GM12878 (cell line): ENCODE measurements around the gene FAM221B. TPM values are rescaled to one million over a fixed set of nuclear protein-coding genes. Genes with fewer than 3 reads are reported as not detected.
A peak's percentile ranks its signal among the peaks of the same experiment; 100 is the strongest.

Experiments
- ATAC-seq: fragments of 200-7000 bp; cut with Tn5 transposase; 3 replicates; pipeline ENCODE4 v1.9.1; 2020; ENCODE audit warnings: mild to moderate bottlenecking, moderate library complexity
- BruUV-seq: library from RNA; stranded (reverse); fragments of 400-500 nt; replicated peaks from 2 replicates; lab custom pipeline; 2021; lab: Mats Ljungman, UMichigan
- CTCF ChIA-PET: fragments of 300-600 bp; sonication (Branson Sonifier 250); formaldehyde crosslinking; extraction: SDS; loops from one replicate; lab custom pipeline; 2021; ENCODE audit warnings: inconsistent platforms; lab: Yijun Ruan, JAX
- POLR2A ChIA-PET: fragments of 350-600 bp; formaldehyde crosslinking; extraction: SDS; loops from one replicate; lab custom pipeline; 2021; ENCODE audit warnings: inconsistent platforms; lab: Charles Lee
- RAD21 ChIA-PET: fragments of 300-600 bp; sonication (Branson Sonifier 250); formaldehyde crosslinking; loops from one replicate; lab custom pipeline; 2023; ENCODE audit warnings: antibody characterized with exemption; ENCODE audit not compliant: unreplicated experiment; lab: Charles Lee
- SMC1A ChIA-PET: fragments of 300-600 bp; sonication (Branson Sonifier 250); formaldehyde crosslinking; loops from one replicate; lab custom pipeline; 2023; ENCODE audit not compliant: unreplicated experiment, uncharacterized antibody; lab: Charles Lee
- DNase-seq: peaks from one replicate; pipeline ENCODE4 v3.0.0-alpha.2; 2011; ENCODE audit warnings: low read depth, low spot score
- FAIRE-seq: peaks from 3 replicates; lab custom pipeline; 2011; peaks lifted over from hg19 to GRCh38; lab: Jason Lieb, UNC
- H2AFZ ChIP-seq: 2 replicates; pipeline ENCODE4 v1.6.0; 2011; ENCODE audit warnings: low read depth, low read length, control low read depth; ENCODE audit not compliant: control insufficient read depth
- H3K27ac ChIP-seq: 2 replicates; pipeline ENCODE4 v1.5.1; 2011; ENCODE audit warnings: control low read depth; ENCODE audit not compliant: control insufficient read depth, insufficient read depth
- H3K27me3 ChIP-seq, 2 experiments: replicated peaks in 1 of 2; 2 replicates each; pipeline versions ENCODE4 v1.6.0 to v1.6.1; 2011; ENCODE audit warnings: low read length in 1 of 2; ENCODE audit not compliant: control insufficient read depth in 2 of 2, insufficient read depth in 2 of 2
- H3K36me3 ChIP-seq, 2 experiments: 2 replicates each; pipeline ENCODE4 v1.5.1; 2011; ENCODE audit warnings: low read length in 1 of 2; ENCODE audit not compliant: control insufficient read depth in 2 of 2, insufficient read depth in 2 of 2
- H3K4me1 ChIP-seq: 2 replicates; pipeline ENCODE4 v1.6.1; 2011; ENCODE audit warnings: mild to moderate bottlenecking, low read length, moderate library complexity, mixed read lengths; ENCODE audit not compliant: control insufficient read depth, insufficient read depth
- H3K4me2 ChIP-seq: 2 replicates; pipeline ENCODE4 v1.6.0; 2011; ENCODE audit warnings: control low read depth; ENCODE audit not compliant: control insufficient read depth, insufficient read depth
- H3K4me3 ChIP-seq: fragments of 200-600 bp; sonication (generic); 2 replicates; pipeline ENCODE4 v1.5.1; 2016
- H3K79me2 ChIP-seq: 2 replicates; pipeline ENCODE4 v1.6.0; 2011; ENCODE audit warnings: low read length; ENCODE audit not compliant: control insufficient read depth, insufficient read depth
- H3K9ac ChIP-seq: 2 replicates; pipeline ENCODE4 v1.8.0; 2011; ENCODE audit warnings: low read length, control low read depth, mixed read lengths; ENCODE audit not compliant: control insufficient read depth, insufficient read depth
- H3K9me3 ChIP-seq: replicated peaks from 3 replicates; pipeline ENCODE4 v1.5.1; 2011; ENCODE audit warnings: mild to moderate bottlenecking, low read length; ENCODE audit not compliant: control insufficient read depth, insufficient read depth
- H4K20me1 ChIP-seq: 2 replicates; pipeline ENCODE4 v1.6.0; 2011; ENCODE audit not compliant: control insufficient read depth, insufficient read depth
- PAX5 ChIP-seq: IDR thresholded peaks from 2 replicates; pipeline ENCODE4 v1.6.1; 2011; ENCODE audit warnings: low read depth, low read length, borderline replicate concordance
- WGBS: methylation state at CpG from one replicate; pipeline ENCODE4 v1.1.6; 2016; ENCODE audit warnings: low lambda C conversion rate; ENCODE audit not compliant: insufficient replicate concordance, insufficient coverage; ENCODE audit errors: missing lambda C conversion rate; 5-methylcytosine and 5-hydroxymethylcytosine counted together
- in situ Hi-C: fragments of 300-500 bp; cut with MboI; formaldehyde crosslinking; loops from 9 replicates; pipeline ENCODE4 v1.14.3; 2018; ENCODE audit warnings: mixed read lengths
- intact Hi-C: fragments of 100-400 bp; cut with micrococcal nuclease; formaldehyde crosslinking; loops from one replicate; pipeline ENCODE4 v1.14.2; 2022; ENCODE audit not compliant: unreplicated experiment
- polyA plus RNA-seq, 11 experiments: library from polyadenylated mRNA; depleted of rRNA in 4 of 11; unstranded in 6 of 11; stranded (reverse) in 5 of 11; fragments of >200 nt; fragmentation: Nextera tagmentation in 4 of 11; fragmentation: Illumina TruSeq in 1 of 11; extraction: Ambion mirVana in 4 of 11; extraction: Trizol in 1 of 11; gene quantifications; 1 replicate in 1 of 11; 2 replicates in 10 of 11; pipeline versions ENCODE4 v1.2.1 to v1.2.3, GENCODE V29; 2011 to 2016; ENCODE audit warnings: inconsistent platforms in 2 of 11, missing spikeins in 2 of 11, low read depth in 1 of 11
- total RNA-seq, 4 experiments: library from RNA; depleted of rRNA in 3 of 4; stranded (reverse); fragments of >200 nt in 3 of 4; fragmentation: Illumina TruSeq in 1 of 4; extraction: Trizol in 1 of 4; gene quantifications; 2 replicates each; pipeline versions ENCODE4 v1.2.1 to v1.2.3, GENCODE V29; 2013 to 2021
- TF ChIP-seq, protein P1 (sequence below), 3 experiments: IDR thresholded peaks in 2 of 3; conservative IDR thresholded peaks in 1 of 3; 2 replicates each; pipeline ENCODE4 v1.5.1; 2011; ENCODE audit warnings: low read depth in 3 of 3, low read length in 3 of 3, mild to moderate bottlenecking in 3 of 3, control low read depth in 2 of 3, moderate library complexity in 2 of 3, inconsistent platforms in 1 of 3, mixed read lengths in 1 of 3; ENCODE audit not compliant: control insufficient read depth in 2 of 3, insufficient read depth in 1 of 3; ENCODE audit errors: extremely low read depth in 1 of 3

FAM221B gene
- total and polyA plus RNA-seq, 10 of the 15 experiments (the other 5 are each of a cell fraction or from before 2014, with no cell fraction given), result 0.02 to 0.12 (median 0.04) TPM; not detected in 5

DNA sequence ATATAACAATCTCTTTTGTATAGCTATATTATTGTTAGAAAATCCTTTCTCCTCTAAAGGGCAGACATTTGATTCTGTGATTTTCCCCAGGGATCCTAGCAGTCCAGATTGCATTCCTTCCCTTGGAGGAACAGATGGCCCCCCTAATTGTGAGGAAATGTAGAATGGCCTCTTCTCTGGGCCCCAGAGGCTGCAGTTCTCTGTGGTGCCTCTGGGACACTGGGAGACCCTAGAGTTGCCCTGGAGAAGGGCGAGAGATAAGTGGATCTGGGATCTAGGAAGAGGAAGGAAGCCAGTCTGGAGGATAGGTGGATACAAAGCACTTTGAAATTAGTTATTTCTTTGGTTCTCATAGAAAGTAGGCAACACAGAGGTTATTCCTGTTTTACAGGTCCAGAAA lies 11.8 kb downstream of the FAM221B start:
- Histone ChIP-seq H2AFZ (no peak overlapping the region), H3K4me2 (no peak overlapping the region), H3K4me1 (peaks cover 22% of the 10 kb centered on the region), H3K79me2 (peaks cover 3% of the 10 kb centered on the region), H3K36me3 (no peaks in the 10 kb centered on the region), H3K27ac (no peak overlapping the region), H3K9ac (no peak overlapping the region), H3K27me3 (no peaks in the 10 kb centered on the region; a peak in 1 of 4 replicates), H3K4me3 (no peak overlapping the region), H4K20me1 (no peaks in the 10 kb centered on the region), H3K9me3 (no peaks in the 10 kb centered on the region)
- ChIA-PET RAD21 (interaction anchor here (1.5 kb wide), 1 partner anchor 66 kb away, joined by 3 read pairs; no protein-coding TSS in a partner anchor), CTCF (interaction anchor here (1.2 kb wide), 1 partner anchor 19 kb away, joined by 4 read pairs; no protein-coding TSS in a partner anchor), SMC1A (interaction anchor here (1.0 kb wide), 1 partner anchor 66 kb away, joined by 3 read pairs; no protein-coding TSS in a partner anchor), POLR2A (no interaction called here)
- in situ Hi-C loops (loop anchor here (10.0 kb wide), 1 partner anchor 712 kb away; the partner anchor contains the start of gene STOML2), intact Hi-C loops (loop anchor here (10.0 kb wide), 2 partner anchors 212 to 702 kb away; partner anchors contain the start of genes ATOSB and TESK1)
- TF ChIP-seq, protein P1, sequence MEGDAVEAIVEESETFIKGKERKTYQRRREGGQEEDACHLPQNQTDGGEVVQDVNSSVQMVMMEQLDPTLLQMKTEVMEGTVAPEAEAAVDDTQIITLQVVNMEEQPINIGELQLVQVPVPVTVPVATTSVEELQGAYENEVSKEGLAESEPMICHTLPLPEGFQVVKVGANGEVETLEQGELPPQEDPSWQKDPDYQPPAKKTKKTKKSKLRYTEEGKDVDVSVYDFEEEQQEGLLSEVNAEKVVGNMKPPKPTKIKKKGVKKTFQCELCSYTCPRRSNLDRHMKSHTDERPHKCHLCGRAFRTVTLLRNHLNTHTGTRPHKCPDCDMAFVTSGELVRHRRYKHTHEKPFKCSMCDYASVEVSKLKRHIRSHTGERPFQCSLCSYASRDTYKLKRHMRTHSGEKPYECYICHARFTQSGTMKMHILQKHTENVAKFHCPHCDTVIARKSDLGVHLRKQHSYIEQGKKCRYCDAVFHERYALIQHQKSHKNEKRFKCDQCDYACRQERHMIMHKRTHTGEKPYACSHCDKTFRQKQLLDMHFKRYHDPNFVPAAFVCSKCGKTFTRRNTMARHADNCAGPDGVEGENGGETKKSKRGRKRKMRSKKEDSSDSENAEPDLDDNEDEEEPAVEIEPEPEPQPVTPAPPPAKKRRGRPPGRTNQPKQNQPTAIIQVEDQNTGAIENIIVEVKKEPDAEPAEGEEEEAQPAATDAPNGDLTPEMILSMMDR (IDR thresholded peaks at IDR 0.05 in 2 of 3, conservative IDR thresholded peaks at IDR 0.05 in 1 of 3; ENCODE audit: control insufficient read depth in 2 of 3, extremely low read depth in 1 of 3, insufficient read depth in 1 of 3, low read depth in 3 of 3, low read length in 3 of 3), result 0 out of 6 replicates have a peak, but pooled peaks of 1 of the 3 experiments have one; percentile 6
- no peak for TF ChIP-seq PAX5
- no peak for FAIRE-seq
- ATAC-seq, result no peak
- BruUV-seq, result no TSS peak
- WGBS, result 0% methylated on average over 1 of the region's 1 CpG
- no peak for DNase-seq
